Subcutaneous abdominal adipose tissue (tissue), 5 donors: Measurements from ENCODE around the gene RGPD6.
"Not testable (repeated sequence)": the region's sequence is repeated elsewhere in the genome, so short reads cannot be mapped to it uniquely, and the experiment has no call there.

Source experiments
- H3K27ac ChIP-seq: one replicate; pipeline ENCODE4 v1.7.0; 2013; ENCODE audit warnings: low read depth, mild to moderate bottlenecking, inconsistent platforms, low read length, moderate library complexity
- H3K27me3 ChIP-seq, 5 donors: one replicate each; pipeline ENCODE4 v1.7.0; 2013; ENCODE audit warnings: low read length in 5 of 5, inconsistent platforms in 1 of 5; ENCODE audit not compliant: control insufficient read depth in 5 of 5, insufficient read depth in 4 of 5
- H3K36me3 ChIP-seq, 5 donors: one replicate each; pipeline ENCODE4 v1.7.0; 2013; ENCODE audit warnings: low read length in 5 of 5; ENCODE audit not compliant: control insufficient read depth in 5 of 5, insufficient read depth in 5 of 5
- H3K4me1 ChIP-seq, 5 donors: one replicate each; pipeline ENCODE4 v1.7.0; 2013; ENCODE audit warnings: low read length in 5 of 5, mild to moderate bottlenecking in 3 of 5, moderate library complexity in 1 of 5; ENCODE audit not compliant: control insufficient read depth in 5 of 5, insufficient read depth in 5 of 5
- H3K4me3 ChIP-seq, 5 donors: one replicate each; pipeline ENCODE4 v1.7.0; 2013; ENCODE audit warnings: low read length in 5 of 5, low read depth in 1 of 5
- H3K9ac ChIP-seq, 5 donors: one replicate each; pipeline ENCODE4 v1.7.0; 2013; ENCODE audit warnings: low read length in 5 of 5, mild to moderate bottlenecking in 4 of 5, moderate library complexity in 3 of 5
- H3K9me3 ChIP-seq, 5 donors: one replicate each; pipeline ENCODE4 v1.7.0; 2013; ENCODE audit warnings: low read length in 5 of 5; ENCODE audit not compliant: control insufficient read depth in 5 of 5
- donor health status: healthy.
- donor health status: healthy.
- donor health status: healthy.
- donor health status: healthy.
- donor health status: healthy.

Gene RGPD6

DNA sequence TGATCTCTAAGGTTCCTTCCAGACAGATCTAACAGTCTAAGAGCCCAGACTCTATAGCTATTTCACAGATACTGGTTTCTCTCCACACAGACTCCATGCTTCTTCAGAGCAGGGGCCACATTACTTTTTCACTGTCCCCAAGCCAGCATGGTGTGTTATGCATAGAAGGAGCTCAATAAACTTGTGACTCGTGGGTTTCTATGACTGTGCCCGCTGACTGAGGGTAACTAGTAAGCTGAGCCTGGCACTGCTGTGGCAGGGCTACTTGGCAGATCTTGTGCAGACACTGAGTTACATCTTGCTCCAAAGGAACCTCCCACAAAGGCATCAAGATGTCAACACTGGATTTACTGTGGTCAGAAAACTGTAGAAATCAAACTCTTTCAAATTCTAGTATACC, 15.0 kb upstream of the RGPD6 start:
- not testable (repeated sequence) for H3K4me3 ChIP-seq, H3K9me3 ChIP-seq

DNA sequence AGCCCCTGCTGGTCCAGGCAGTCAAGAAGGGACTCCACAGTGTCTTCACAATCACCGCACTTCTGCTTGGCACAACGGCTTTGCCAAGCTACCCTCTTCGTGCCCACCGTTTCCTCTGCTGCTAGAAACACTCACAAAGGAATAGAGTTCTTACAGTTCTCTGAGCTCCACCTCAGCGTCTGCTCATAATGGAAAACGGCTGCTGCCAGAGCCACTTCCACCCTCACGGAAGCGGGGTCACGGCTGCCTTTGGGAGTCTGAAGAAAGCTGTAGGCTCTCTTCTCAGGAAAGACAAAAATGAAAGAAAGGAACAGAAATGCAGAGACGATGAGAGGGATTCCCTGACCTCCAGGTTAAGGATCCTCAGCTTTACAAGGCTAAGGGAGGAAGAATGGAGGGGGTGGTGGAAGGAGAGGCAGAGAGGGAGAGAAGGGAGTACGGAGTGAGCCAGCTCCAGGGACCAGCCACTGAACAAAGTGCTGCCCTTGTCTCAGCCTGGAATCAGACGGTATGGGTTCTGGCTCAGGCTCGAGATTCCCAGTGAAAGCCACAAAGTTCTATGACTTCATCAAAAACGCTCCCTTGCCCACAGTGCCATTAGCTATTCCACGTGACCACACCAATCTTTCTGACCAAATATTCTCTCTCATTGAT, 12.8 kb upstream of the RGPD6 start:
- not testable (repeated sequence) for H3K4me1 ChIP-seq, H3K9ac ChIP-seq, H3K27ac ChIP-seq, H3K9me3 ChIP-seq, H3K27me3 ChIP-seq, H3K4me3 ChIP-seq, H3K36me3 ChIP-seq

More for the DNA sequence above, 15.0 kb upstream of the RGPD6 start:
- H3K27ac ChIP-seq, H3K36me3 ChIP-seq, H3K27me3 ChIP-seq, H3K9ac ChIP-seq, H3K4me1 ChIP-seq: not testable (repeated sequence)

DNA sequence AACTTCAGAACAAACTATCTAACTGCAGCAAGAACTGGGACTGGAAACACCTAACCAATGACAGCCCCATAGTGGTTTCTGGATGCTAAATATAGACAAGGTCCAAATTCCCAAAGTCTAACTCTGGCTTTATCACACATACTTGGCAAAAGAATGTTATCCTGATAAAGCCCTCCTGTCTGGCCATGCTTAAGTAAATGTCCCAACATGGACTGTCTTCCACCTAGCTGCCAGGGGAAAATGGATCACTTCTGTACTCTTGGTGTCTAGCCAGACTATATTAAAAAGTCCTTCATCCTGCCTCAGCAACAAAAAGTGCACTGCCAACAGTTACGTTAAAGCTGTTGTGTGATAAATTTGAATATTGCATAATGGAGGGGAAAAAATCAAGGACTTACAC, 11.5 kb upstream of the RGPD6 start:
- H3K27ac ChIP-seq, H3K4me1 ChIP-seq, H3K36me3 ChIP-seq, H3K9ac ChIP-seq, H3K27me3 ChIP-seq, H3K4me3 ChIP-seq, H3K9me3 ChIP-seq: not testable (repeated sequence)

DNA sequence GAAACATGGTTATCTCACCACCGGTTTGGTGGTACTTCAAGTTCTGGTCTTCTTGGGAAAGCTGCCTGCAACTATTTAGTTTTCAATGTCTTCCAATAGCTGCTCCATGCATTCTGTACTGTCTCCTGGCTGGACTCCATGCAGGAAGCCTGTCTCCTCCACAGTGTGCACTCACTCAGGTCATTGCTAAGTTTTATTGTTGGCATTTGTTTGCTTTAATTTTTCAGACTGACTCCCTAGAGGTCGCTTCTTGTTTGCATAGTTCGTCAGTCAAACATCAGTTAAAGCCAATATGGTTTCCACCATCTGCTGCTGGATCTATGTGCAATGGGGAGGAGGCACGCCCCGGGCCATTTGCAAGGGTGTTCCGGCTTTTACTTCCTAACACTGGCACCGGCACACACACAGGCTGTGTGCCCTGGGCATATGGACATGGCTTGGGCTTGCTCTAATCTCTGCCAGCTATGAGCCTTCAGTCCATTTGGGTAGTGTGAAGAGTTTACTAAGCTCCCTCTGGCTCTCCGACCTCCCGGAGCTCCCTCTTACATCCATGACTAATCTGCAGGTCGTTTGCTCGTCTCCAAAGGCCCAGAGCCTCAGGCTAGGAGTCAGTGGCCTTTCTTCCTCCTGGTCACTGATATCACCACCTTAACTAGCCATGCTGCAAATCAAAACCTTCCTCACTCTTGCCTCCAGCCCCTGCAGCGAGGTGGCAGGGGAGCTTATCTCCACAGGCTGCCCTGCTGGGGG, 2.4 kb upstream of the RGPD6 start:
- H3K4me1 ChIP-seq, H3K36me3 ChIP-seq, H3K9me3 ChIP-seq, H3K4me3 ChIP-seq, H3K27me3 ChIP-seq, H3K9ac ChIP-seq, H3K27ac ChIP-seq: not testable (repeated sequence)

DNA sequence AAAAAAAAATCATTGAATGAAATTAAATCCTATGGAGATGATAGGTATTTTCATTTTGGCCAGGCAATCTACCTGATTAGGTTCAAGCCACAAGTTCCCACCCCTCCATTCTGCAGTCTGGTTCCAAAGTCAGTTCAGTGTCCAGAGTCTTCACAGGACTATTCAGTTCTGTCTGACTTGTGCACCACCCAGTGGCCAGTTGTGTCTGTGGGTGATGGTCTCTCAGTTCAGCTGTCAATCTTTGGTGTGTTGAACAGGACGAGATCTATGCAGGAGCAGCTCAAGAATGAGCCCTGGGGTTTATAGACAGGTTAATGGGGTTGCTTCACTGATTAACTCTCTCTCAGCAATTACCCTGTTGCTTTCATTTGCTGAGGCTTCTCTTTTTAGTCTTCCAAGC, 1.4 kb upstream of the RGPD6 start:
- not testable (repeated sequence) for H3K36me3 ChIP-seq, H3K4me3 ChIP-seq, H3K9ac ChIP-seq, H3K9me3 ChIP-seq, H3K4me1 ChIP-seq, H3K27ac ChIP-seq, H3K27me3 ChIP-seq

DNA sequence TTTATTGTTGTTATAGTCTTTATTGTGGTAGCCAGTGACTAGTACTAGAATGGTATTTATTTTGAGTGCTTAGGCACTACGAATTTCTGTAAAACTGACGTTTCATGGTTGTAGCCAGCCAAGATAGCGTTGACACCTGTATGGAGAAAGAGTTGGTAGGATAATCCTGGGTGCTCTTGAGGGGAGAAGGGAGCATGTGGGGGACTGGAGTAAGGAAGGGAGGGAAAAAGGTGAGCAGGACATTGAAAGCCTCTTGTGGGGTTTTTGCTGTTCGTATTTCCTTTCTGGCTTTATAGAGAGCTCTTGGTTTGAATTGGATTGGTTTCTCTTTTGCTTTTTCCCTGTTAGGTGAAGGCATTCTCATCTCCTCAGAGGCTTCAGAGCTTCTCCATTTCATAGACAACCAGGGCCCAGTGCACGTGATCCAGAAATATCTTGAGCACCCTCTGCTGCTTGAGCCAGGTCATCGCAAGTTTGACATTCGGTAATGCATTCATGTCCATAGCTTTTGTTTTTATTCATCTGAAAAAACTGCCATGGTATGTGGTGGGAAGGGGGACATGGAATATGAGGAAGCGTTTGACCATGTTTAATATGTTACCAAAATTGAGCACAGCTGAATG, 77.2 kb downstream of the RGPD6 start:
- not testable (repeated sequence) for H3K4me1 ChIP-seq, H3K4me3 ChIP-seq, H3K27ac ChIP-seq, H3K36me3 ChIP-seq, H3K27me3 ChIP-seq, H3K9ac ChIP-seq, H3K9me3 ChIP-seq

DNA sequence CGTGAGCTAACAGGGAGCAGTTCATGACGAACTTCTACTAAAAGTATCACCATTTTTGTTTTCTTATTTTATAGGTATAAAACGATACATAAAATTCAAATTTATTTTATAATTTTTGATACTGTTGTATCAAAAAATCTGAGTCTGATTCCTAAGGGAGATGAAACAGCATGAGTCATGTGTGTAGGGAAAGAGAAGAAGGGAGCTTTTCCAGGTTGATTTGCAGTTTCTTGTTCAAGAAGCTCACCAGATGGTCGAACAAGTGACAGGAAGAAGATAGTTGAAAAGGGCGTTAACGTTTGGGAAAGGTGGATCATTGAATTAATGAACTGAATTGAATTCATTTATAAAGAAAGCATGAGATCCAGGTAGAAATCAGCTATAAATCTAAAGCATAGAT, 81.0 kb downstream of the RGPD6 start:
- H3K4me1 ChIP-seq, result not testable (repeated sequence)

DNA sequence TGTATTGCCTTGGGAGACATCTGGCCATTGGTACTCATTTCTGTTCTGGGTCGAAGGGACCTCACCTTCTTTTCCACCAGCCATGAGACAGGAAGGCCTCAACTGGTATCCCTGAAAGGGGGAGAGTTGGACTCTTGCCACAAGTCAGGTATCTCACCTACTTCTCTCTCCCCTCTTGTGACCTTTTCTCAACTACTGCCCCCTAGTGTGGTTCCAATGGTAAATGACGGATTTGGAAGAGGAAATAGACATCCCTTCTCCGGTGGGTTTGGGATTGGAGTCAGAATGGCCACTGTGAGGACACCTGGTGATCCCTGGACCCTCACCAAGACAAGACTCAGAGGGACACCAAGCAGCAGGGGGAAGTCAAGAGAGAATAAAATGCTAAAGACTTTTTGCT, 82.5 kb downstream of the RGPD6 start:
- not testable (repeated sequence) for H3K9me3 ChIP-seq, H3K4me3 ChIP-seq, H3K27me3 ChIP-seq, H3K36me3 ChIP-seq, H3K27ac ChIP-seq, H3K9ac ChIP-seq, H3K4me1 ChIP-seq

More for the DNA sequence above, 81.0 kb downstream of the RGPD6 start:
- H3K36me3 ChIP-seq, H3K27me3 ChIP-seq, H3K4me3 ChIP-seq, H3K9ac ChIP-seq, H3K9me3 ChIP-seq, H3K27ac ChIP-seq: not testable (repeated sequence)

DNA sequence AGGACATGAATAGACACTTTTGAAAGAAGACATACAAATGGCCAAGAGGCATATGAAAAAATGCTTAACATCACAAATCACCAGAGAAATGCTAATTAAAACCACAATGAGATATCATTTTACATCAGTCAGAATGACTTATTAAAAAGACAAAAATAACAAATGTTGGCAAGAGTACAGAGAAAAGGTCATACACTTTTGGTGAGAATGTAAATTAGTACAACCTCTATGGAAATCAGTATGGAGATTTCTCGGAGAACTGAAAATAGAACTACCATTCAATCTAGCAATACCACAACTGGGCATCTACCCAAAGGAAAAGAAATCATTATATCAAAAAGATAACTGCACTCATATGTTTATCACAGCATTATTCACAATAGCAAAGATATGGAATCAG, 88.0 kb downstream of the RGPD6 start:
- not testable (repeated sequence) for H3K4me3 ChIP-seq, H3K9ac ChIP-seq, H3K4me1 ChIP-seq, H3K27ac ChIP-seq, H3K9me3 ChIP-seq, H3K36me3 ChIP-seq, H3K27me3 ChIP-seq

DNA sequence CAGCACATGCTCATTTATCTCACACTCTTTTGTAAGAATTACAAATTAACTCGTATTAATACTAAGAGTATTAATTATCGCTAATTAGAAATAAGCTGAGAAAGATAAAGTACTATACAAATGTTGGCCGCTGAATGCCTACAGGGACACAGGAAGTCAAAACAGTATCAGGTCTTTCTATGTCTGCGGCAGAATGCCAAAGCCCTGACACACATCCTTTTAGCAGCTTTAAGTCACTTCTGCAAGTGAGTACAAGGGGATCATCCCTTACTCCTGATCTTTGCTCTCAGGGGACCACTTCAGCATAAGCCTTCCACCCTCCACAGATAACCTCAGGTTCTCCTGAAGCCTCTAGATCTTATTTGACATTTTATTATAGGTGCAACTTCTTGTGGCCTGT, 94.3 kb downstream of the RGPD6 start:
- H3K9ac ChIP-seq, H3K27me3 ChIP-seq, H3K4me3 ChIP-seq, H3K4me1 ChIP-seq, H3K27ac ChIP-seq, H3K9me3 ChIP-seq, H3K36me3 ChIP-seq: not testable (repeated sequence)
